ENCODE data around the gene TBCEL.
A peak's percentile ranks its signal among the peaks of the same experiment; 100 is the strongest.
"Not testable (repeated sequence)": the region's sequence is repeated elsewhere in the genome, so short reads cannot be mapped to it uniquely, and the experiment has no call there.

TBCEL gene, protein sequence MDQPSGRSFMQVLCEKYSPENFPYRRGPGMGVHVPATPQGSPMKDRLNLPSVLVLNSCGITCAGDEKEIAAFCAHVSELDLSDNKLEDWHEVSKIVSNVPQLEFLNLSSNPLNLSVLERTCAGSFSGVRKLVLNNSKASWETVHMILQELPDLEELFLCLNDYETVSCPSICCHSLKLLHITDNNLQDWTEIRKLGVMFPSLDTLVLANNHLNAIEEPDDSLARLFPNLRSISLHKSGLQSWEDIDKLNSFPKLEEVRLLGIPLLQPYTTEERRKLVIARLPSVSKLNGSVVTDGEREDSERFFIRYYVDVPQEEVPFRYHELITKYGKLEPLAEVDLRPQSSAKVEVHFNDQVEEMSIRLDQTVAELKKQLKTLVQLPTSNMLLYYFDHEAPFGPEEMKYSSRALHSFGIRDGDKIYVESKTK

GRCh38 chr11:121023848-121024751 is at the start of gene TBCEL:
TBCEL (plus strand) TSS chr11:121024102; CDS start chr11:121045691, 21,589 bp downstream.
- DNase-seq (ENCODE audit: low read depth in 2 of 2): peak; percentile 73 to 80

- no peak for DNase-seq (ENCODE audit: low read depth in 2 of 2)
Observed at GRCh38 chr11:120974466-120974865, 49.4 kb upstream of the TBCEL start.

DNA sequence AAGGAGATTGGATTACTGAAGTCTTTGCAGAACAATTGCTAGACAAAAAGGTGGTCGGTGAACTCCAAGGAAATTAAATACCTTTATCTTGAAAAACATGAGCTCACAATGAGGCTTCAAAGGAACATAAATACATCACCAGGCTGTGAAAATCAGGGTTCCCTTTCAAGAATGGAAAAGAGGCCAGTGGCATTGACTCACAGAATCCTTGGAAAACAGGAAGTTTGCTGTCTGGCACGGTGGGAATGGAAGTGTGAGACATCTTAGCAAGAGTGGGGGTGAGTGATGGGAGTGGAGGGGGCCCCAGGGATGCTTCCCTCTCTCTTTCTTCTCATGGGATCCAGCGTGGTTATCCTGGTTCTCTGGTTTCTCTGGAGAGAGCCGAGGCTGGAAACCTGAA is 48.9 kb upstream of the TBCEL start:
- no peak for DNase-seq (ENCODE audit: low read depth in 2 of 2)

- no peak for DNase-seq (ENCODE audit: low read depth in 2 of 2)
Observed at GRCh38 chr11:120977266-120978137, 46.4 kb upstream of the TBCEL start.

DNA sequence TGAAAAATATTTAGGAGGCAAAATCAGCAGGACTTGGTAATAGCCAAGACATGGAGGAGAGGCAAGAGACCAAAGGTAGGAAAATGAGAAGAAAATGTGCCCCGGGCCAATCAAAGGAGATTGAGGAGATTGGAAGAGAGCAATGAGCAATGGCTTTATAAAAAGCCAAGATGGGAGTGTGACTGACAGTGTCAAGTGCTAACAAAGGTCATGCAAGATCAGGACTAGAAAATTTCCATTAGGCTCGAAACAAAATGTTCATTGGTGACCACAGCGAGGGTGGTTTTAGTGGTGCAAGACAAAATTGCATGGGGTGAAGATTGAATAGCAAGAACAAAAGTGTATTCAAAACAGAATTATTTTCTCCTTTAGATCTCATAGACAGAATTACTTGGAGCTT is 45.2 kb upstream of the TBCEL start:
- DNase-seq (ENCODE audit: low read depth in 2 of 2): no peak

DNA sequence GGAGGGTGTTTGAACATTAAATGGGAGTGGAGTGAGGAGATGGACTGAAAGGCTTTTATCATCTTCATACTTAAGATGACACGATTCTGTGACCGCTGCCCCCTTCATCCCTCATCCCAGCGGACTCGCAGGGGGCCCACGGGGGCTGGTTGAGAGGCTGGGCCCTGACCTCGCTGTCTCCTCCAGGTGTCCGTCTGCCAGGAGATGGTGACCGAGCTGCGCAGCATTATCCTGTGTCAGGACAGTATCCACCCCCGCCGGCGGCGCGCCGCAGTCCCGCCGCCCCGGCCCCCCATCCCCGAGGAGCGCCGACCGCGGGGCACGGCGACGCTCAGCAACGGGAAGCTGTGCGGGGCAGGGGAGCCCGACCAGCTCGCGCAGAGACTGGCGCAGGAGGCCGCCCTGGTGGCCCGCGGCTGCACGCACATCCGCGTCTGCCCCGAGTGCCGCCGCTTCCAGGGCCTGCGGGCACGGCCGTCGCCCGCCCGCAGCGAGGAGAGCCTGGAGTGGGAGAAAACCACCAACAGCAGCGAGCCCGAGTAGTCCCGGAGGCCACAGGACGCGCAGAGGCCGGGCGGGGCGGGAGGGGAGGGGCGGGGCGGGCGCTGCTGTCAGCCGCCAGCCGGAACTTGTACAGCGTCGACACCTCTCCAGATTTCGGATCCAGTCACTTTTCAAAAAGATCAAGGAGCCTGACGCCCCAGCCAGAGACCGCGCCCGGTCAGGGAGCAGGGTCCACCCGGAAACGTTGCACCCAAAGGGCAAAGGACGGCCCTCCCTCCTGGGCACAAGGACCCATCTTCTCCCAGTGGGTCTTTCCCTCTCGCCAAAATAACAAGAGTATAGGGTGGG is 38.0 kb upstream of the TBCEL start:
- DNase-seq (ENCODE audit: low read depth in 2 of 2): peak; percentile 3 to 15

- no peak for DNase-seq (ENCODE audit: low read depth in 2 of 2)
Observed at GRCh38 chr11:120988603-120989002, 35.3 kb upstream of the TBCEL start.

DNA sequence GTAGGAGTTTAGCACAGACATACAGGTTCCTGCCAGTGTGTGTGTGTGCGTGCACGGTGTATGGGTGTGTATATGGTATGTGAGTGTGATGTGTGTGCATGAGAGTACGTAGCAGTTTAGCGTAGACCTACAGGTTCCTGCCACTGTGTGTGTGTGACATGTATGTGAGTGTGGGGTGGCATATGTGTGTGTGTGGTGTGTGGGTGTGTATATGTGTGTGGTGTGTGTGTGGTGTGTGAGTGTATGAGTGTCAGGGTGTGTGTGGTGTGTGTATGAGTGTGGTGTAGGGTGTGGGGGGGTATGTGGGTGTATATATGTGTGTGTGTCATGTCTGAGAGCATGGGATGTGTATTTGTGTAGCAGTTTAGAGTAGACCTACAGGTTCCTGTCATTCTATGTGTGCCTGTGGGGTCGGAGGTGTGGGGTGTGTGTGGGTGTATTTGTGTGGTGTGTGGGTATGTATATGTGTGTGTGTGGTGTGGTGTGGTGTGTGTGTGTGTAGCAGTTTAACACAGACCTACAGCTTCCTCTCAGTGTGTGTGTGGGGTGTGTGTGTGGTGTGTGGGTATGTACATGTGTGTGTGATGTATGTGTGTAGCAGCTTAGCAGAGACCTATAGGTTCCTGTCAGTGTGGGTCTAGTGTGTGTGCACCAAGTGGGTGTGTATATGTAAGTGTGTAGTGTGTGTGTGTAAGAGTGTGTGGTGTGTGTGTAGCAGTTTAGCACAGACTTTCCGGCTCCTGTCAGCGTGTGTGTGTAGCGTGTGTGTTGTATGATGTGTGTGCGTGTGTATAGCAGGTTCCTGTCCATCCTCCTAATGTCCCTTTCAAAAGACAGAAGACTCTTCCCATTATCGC is 31.8 kb upstream of the TBCEL start:
- DNase-seq (ENCODE audit: low read depth in 2 of 2): no peak

GRCh38 chr11:120994091-120994859 is 29.6 kb upstream of the TBCEL start:
- no peak for DNase-seq (ENCODE audit: low read depth in 2 of 2)

DNA sequence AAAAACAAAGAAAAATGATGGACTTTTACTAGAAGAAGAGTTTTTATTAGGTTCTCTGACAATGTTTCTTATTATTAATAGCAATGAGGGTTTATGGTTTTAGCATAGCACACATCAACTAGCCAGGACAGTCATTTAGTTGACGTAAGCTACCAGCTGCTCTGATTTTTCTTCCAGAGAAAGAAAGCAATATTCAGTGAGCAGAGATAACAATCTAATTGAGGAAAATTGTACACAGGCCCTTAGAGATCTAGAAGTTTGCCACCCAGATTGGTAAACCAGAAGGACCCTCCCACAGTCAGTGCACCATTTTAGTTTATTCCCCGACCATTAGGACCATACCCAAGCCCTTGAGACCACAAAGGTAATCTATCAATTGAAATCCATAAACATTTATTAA is 28.7 kb upstream of the TBCEL start:
- no peak for DNase-seq (ENCODE audit: low read depth in 2 of 2)

DNA sequence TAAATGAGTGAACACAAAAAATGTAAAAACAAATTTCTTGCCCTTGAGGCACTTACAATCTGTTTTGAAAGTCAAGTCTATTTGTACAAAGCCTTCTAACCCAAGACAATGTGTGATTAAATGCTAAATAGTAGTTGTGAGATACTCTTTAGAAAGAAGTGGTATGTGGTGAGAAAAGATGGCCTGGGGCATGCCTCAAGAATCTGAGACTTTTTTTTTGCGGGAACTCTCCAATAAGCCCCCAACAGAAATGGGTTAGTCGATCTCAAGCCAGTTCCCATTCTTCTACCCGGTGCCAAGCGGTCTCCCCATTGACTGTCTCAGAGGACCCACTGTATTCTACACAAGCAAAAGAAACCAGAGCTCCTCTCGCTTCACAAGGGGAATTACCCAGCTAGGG is 26.9 kb upstream of the TBCEL start:
- no peak for DNase-seq (ENCODE audit: low read depth in 2 of 2)

GRCh38 chr11:120998581-120998980 is 25.3 kb upstream of the TBCEL start:
- no peak for DNase-seq (ENCODE audit: low read depth in 2 of 2)

DNA sequence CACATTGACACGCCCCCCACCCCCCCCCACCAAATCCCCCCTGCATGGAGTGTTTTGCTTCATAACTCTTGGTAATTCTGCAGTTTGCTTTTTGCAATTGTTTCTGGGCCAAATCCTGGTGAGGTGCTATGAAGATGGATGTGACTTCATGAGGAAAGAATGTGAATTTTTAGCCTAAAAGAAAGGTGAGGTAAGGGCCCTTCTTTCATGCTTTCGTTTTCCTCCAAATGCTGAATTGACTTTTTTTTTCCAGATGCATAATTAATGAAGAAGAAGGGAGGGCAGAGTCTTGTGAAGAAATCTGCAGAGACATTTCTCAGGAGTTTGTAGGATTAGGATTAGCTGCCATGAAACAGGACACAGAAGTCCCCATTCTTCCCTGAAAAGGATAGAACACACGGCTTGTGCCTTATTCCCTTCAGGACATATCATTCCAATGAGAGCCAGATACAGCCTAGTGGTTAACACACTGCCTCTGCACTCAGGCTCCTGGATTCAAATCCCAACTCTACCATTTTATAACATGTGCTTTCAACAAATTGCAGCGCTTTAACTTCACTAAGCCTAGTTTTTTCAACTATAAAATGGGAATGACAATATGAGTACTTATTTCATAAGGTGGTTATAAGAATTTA is 19.6 kb upstream of the TBCEL start:
- no peak for DNase-seq (ENCODE audit: low read depth in 2 of 2)

DNA sequence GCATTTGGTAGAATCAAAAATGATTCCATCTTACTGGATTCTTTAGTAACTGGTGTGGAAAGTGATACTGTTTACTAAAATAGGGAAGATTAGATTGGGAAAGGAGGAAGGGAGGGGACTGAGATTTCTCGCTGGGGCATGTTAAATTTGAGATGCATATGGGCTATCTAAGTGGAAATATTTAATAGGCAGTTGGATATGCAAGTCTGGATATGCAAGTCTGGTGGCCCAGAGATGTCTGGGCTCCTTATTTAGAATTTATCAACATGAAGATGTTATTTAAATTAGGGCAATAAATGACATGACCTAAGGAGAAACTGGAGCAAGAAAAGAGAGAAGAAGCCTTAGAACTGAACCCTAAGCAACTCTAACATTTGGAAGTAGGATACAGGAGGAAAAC is 17.0 kb upstream of the TBCEL start:
- no peak for DNase-seq (ENCODE audit: low read depth in 2 of 2)

- no peak for DNase-seq (ENCODE audit: low read depth in 2 of 2)
Observed at GRCh38 chr11:121008551-121008950, 15.4 kb upstream of the TBCEL start.

DNA sequence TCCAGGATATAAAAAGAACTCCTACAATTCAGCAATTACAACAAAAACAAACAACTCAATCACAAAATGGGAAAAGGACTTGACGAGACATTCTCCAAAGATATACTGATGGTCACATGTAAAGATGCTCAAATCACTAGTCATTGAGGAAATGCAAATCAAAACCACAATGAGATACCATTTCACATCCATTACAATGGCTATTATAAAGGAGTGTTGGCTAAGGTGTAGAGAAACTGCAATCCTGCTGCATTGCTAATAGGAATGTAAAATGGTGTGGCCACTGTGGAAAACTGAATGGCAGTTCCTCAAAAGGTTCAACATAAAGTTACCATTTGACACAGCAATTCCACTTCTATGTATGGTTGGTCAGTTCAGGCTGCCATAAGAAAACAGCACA is 11.8 kb upstream of the TBCEL start:
- no peak for DNase-seq (ENCODE audit: low read depth in 2 of 2)

GRCh38 chr11:121018746-121019145 is 5.2 kb upstream of the TBCEL start:
- DNase-seq (ENCODE audit: low read depth in 2 of 2): no peak

- DNase-seq (ENCODE audit: low read depth in 2 of 2): not testable (repeated sequence)
Observed at GRCh38 chr11:121021718-121022117, 2.2 kb upstream of the TBCEL start.

DNA sequence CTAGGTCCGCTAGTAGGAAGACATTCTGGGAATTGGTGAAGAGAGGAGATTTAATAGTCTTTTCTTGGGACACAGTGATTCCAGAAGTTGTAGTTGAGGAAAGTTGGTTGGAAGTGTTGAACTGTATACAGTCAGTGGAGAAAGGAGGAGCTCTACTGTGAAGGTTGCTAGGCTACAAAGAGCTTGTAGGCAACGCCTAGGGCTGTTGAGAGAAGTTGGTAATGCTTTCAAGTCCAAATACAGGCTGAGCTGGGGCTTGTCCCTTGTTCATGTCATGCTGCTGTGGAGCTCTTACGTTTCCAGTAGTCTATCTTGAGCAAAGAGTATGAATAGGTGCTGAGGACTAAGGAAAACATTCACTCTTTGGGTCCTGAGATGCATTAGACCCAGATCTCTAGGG is 1.1 kb downstream of the TBCEL start:
- DNase-seq (ENCODE audit: low read depth in 2 of 2): no peak
